Measurements from ENCODE around the gene CLNK. TPM values are rescaled to one million over a fixed set of nuclear protein-coding genes. Genes with fewer than 3 reads are reported as not detected.

Gene CLNK
- total RNA-seq, 1 experiment from 2014 or later: not detected

DNA sequence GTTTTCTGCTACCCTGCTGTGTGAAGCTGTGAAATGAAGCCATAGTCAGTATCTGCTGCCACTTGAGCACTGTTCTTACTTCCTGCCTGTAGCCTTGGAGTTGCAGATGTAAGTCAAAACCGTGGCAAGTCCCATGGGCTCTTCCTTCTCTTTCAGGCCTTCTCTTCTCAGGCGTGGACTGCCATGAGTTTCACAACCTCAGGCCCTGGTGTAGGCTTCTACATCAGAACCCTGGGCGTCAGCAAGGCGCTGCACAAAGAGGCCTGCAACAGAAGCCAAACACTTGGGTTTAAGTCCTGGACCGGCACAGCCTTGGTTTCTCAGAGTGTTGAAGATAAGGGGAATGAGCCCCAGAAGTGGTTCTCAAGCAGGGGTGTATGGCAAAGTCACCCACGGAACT is 229.8 kb downstream of the CLNK start:
- Histone ChIP-seq H3K27ac (ENCODE audit: low read depth, low read length) (no peak overlapping the region), H2AFZ (ENCODE audit: low read depth, low read length, poor library complexity, severe bottlenecking) (no peak overlapping the region), H3K79me2 (ENCODE audit: insufficient read depth, low read length) (peaks cover 46% of the 10 kb centered on the region), H3K4me2 (ENCODE audit: low read length) (no peak overlapping the region), H4K20me1 (ENCODE audit: insufficient read depth) (peaks cover 3% of the 10 kb centered on the region; the same call in 1 of the 2 replicates), H3K9me2 (ENCODE audit: insufficient read depth) (no peaks in the 10 kb centered on the region), H3K4me1 (ENCODE audit: control insufficient read depth in 1 of 2, insufficient read depth in 2 of 2, low read length in 2 of 2) (peaks cover 5 to 25% of the 10 kb centered on the region in 2 experiments; a peak in 3 of 4 replicates), H3K36me3 (ENCODE audit: control insufficient read depth in 1 of 2, insufficient read depth in 2 of 2, low read length in 2 of 2) (peaks cover 29 to 35% of the 10 kb centered on the region in 2 experiments; a peak in 3 of 4 replicates), H3K9me3 (ENCODE audit: control insufficient read depth in 1 of 2, insufficient read depth in 1 of 2, low read depth in 1 of 2, low read length in 2 of 2) (no peaks in the 10 kb centered on the region), H3K4me3 (replicated peaks in 1 of 2; ENCODE audit: low read depth in 1 of 2, low read length in 2 of 2) (no peak overlapping the region), H3K27me3 (ENCODE audit: insufficient read depth, low read length) (no peaks in the 10 kb centered on the region), H3K9ac (ENCODE audit: low read length) (no peak overlapping the region)
- POLR2A ChIA-PET: no interaction called here
- TF ChIP-seq CBX3 (IDR thresholded peaks at IDR 0.05; ENCODE audit: low read depth) (no peak), TCF7L2 (IDR thresholded peaks at IDR 0.05; ENCODE audit: borderline replicate concordance, extremely low read depth, insufficient read depth, insufficient read length) (no peak), ZFX (IDR thresholded peaks at IDR 0.05) (no peak), ZNF274 (IDR thresholded peaks at IDR 0.05; ENCODE audit: low read depth, low read length) (no peak), YY1 (IDR thresholded peaks at IDR 0.05; ENCODE audit: extremely low read depth, insufficient replicate concordance, low read depth, low read length) (no peak), EZH2phosphoT487 (IDR thresholded peaks at IDR 0.05; ENCODE audit: borderline replicate concordance) (no peak), SRF (IDR thresholded peaks at IDR 0.05; ENCODE audit: low read depth) (no peak), POLR2A (IDR thresholded peaks at IDR 0.05; ENCODE audit: borderline replicate concordance, extremely low read depth, insufficient read depth, insufficient read length) (no peak), SP1 (IDR thresholded peaks at IDR 0.05; ENCODE audit: low read depth) (no peak), ELF1 (IDR thresholded peaks at IDR 0.05; ENCODE audit: borderline replicate concordance, low read depth) (no peak), EZH2 (IDR thresholded peaks at IDR 0.05) (no peak)
- TF ChIP-seq, protein P1, sequence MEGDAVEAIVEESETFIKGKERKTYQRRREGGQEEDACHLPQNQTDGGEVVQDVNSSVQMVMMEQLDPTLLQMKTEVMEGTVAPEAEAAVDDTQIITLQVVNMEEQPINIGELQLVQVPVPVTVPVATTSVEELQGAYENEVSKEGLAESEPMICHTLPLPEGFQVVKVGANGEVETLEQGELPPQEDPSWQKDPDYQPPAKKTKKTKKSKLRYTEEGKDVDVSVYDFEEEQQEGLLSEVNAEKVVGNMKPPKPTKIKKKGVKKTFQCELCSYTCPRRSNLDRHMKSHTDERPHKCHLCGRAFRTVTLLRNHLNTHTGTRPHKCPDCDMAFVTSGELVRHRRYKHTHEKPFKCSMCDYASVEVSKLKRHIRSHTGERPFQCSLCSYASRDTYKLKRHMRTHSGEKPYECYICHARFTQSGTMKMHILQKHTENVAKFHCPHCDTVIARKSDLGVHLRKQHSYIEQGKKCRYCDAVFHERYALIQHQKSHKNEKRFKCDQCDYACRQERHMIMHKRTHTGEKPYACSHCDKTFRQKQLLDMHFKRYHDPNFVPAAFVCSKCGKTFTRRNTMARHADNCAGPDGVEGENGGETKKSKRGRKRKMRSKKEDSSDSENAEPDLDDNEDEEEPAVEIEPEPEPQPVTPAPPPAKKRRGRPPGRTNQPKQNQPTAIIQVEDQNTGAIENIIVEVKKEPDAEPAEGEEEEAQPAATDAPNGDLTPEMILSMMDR (IDR thresholded peaks at IDR 0.05 in 2 of 3, conservative IDR thresholded peaks at IDR 0.05 in 1 of 3; ENCODE audit: borderline replicate concordance in 1 of 3, insufficient read depth in 1 of 3, low read depth in 2 of 3, low read length in 2 of 3): no peak
- TF ChIP-seq, protein P2, sequence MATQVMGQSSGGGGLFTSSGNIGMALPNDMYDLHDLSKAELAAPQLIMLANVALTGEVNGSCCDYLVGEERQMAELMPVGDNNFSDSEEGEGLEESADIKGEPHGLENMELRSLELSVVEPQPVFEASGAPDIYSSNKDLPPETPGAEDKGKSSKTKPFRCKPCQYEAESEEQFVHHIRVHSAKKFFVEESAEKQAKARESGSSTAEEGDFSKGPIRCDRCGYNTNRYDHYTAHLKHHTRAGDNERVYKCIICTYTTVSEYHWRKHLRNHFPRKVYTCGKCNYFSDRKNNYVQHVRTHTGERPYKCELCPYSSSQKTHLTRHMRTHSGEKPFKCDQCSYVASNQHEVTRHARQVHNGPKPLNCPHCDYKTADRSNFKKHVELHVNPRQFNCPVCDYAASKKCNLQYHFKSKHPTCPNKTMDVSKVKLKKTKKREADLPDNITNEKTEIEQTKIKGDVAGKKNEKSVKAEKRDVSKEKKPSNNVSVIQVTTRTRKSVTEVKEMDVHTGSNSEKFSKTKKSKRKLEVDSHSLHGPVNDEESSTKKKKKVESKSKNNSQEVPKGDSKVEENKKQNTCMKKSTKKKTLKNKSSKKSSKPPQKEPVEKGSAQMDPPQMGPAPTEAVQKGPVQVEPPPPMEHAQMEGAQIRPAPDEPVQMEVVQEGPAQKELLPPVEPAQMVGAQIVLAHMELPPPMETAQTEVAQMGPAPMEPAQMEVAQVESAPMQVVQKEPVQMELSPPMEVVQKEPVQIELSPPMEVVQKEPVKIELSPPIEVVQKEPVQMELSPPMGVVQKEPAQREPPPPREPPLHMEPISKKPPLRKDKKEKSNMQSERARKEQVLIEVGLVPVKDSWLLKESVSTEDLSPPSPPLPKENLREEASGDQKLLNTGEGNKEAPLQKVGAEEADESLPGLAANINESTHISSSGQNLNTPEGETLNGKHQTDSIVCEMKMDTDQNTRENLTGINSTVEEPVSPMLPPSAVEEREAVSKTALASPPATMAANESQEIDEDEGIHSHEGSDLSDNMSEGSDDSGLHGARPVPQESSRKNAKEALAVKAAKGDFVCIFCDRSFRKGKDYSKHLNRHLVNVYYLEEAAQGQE (IDR thresholded peaks at IDR 0.05; ENCODE audit: low read depth): no peak
- TF ChIP-seq, protein P3, sequence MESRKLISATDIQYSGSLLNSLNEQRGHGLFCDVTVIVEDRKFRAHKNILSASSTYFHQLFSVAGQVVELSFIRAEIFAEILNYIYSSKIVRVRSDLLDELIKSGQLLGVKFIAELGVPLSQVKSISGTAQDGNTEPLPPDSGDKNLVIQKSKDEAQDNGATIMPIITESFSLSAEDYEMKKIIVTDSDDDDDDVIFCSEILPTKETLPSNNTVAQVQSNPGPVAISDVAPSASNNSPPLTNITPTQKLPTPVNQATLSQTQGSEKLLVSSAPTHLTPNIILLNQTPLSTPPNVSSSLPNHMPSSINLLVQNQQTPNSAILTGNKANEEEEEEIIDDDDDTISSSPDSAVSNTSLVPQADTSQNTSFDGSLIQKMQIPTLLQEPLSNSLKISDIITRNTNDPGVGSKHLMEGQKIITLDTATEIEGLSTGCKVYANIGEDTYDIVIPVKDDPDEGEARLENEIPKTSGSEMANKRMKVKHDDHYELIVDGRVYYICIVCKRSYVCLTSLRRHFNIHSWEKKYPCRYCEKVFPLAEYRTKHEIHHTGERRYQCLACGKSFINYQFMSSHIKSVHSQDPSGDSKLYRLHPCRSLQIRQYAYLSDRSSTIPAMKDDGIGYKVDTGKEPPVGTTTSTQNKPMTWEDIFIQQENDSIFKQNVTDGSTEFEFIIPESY (IDR thresholded peaks at IDR 0.05; ENCODE audit: extremely low read depth, insufficient replicate concordance, low read length): no peak
- TF ChIP-seq, protein P4, sequence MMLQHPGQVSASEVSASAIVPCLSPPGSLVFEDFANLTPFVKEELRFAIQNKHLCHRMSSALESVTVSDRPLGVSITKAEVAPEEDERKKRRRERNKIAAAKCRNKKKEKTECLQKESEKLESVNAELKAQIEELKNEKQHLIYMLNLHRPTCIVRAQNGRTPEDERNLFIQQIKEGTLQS (IDR thresholded peaks at IDR 0.05): no peak
- RAD21 ChIA-PET (ENCODE audit: low non-redundant PET in 1 of 2, low total read pairs in 2 of 2, uncharacterized antibody in 2 of 2, unreplicated experiment in 2 of 2): no interaction called here
- intact Hi-C loops (cut with micrococcal nuclease): no loop called here
- CTCF ChIA-PET: no interaction called here
- no TSS peak for BruUV-seq (replicated peaks)
- ATAC-seq (no peak), DNase-seq (ENCODE audit: low read depth, low spot score) (no peak)

All from HCT116 (cell line).